ENCODE measurements around the gene KIAA0513.
A peak's percentile ranks its signal among the peaks of the same experiment; 100 is the strongest.

The KIAA0513 gene

DNA sequence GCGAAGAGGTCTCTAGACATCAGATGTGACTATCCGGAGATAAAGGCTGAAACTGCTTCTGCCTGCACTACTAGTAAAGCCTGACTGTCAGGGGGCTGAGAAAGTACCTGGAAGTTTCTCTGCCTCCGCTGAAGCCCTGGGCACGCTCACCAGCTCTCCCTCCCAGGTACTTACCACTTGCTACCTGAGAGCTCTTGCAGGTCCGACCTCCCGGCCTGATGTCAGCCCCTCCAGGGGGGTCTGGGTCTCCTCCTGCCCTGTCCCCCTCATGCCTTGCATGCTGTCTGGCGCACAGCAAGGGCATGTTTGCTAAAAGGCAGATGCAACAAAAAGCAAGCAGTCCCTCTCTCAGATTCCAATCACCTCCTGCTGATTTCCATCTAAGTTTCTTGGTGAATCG, 33.7 kb upstream of the KIAA0513 start:
- Histone ChIP-seq H3K4me3 (ENCODE audit: low read depth, low read length) (no peak overlapping the region), H3K36me3 (peaks cover 3% of the 10 kb centered on the region), H3K27me3 (ENCODE audit: insufficient read depth, low read depth, severe bottlenecking) (no peaks in the 10 kb centered on the region), H3K27ac (no peak overlapping the region), H3K9me3 (ENCODE audit: severe bottlenecking) (no peaks in the 10 kb centered on the region)
- no peak for DNase-seq
- TF ChIP-seq, protein P1, sequence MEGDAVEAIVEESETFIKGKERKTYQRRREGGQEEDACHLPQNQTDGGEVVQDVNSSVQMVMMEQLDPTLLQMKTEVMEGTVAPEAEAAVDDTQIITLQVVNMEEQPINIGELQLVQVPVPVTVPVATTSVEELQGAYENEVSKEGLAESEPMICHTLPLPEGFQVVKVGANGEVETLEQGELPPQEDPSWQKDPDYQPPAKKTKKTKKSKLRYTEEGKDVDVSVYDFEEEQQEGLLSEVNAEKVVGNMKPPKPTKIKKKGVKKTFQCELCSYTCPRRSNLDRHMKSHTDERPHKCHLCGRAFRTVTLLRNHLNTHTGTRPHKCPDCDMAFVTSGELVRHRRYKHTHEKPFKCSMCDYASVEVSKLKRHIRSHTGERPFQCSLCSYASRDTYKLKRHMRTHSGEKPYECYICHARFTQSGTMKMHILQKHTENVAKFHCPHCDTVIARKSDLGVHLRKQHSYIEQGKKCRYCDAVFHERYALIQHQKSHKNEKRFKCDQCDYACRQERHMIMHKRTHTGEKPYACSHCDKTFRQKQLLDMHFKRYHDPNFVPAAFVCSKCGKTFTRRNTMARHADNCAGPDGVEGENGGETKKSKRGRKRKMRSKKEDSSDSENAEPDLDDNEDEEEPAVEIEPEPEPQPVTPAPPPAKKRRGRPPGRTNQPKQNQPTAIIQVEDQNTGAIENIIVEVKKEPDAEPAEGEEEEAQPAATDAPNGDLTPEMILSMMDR (IDR thresholded peaks at IDR 0.05; ENCODE audit: low read depth, low read length): no peak

DNA sequence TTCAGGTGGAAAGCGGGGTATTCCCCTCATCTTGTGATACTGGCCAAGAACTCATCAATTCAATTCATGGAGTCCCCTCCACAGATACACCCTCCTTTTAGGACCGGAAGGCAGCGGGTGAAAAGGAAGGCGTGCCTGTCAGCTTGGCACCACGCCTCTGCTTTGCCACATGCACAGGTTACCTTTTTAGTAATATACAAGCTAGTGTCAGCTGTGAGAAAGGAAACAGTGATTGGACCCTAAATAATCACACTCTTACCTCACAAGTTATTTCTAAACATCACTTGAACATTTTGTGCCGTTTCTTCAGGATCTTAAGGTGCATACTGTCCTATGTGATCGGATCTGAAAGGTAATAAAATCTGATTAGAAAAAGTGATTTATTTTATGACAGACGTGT, 31.9 kb upstream of the KIAA0513 start:
- H3K9me3 ChIP-seq (ENCODE audit: severe bottlenecking): no peaks in the 10 kb centered on the region
- TF ChIP-seq, protein P1 (IDR thresholded peaks at IDR 0.05; ENCODE audit: low read depth, low read length): no peak
- no peak overlapping the region for H3K4me3 ChIP-seq (ENCODE audit: low read depth, low read length)
- no peak overlapping the region for H3K27ac ChIP-seq
- no peaks in the 10 kb centered on the region for H3K27me3 ChIP-seq (ENCODE audit: insufficient read depth, low read depth, severe bottlenecking)
- H3K36me3 ChIP-seq: no peaks in the 10 kb centered on the region; the same call in 1 of the 2 replicates
- no peak for DNase-seq

DNA sequence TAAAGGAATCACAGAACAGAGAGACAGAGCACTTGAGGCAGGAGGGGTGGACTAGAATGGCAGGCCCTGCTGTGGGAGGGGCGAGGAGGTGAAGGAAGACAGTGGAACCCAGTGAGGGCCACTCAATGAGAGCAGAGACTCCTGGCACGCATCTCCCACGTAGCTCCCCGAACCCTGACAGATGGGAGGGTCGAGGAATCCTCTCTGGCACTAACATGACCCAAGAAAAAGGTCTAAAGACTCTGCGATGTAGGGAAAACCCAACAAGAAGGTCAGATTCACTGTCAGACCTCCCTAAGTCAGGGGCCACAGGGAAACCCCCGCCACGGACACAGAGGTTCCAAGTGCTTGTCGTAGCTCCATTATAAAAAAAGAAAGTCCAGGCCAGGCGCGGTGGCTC, 31.2 kb upstream of the KIAA0513 start:
- Histone ChIP-seq H3K4me3 (ENCODE audit: low read depth, low read length) (no peak overlapping the region), H3K27me3 (ENCODE audit: insufficient read depth, low read depth, severe bottlenecking) (no peaks in the 10 kb centered on the region), H3K27ac (no peak overlapping the region), H3K36me3 (no peaks in the 10 kb centered on the region; the same call in 1 of the 2 replicates), H3K9me3 (ENCODE audit: severe bottlenecking) (no peaks in the 10 kb centered on the region)
- TF ChIP-seq, protein P1 (IDR thresholded peaks at IDR 0.05; ENCODE audit: low read depth, low read length): no peak
- peak; percentile 46 for DNase-seq

DNA sequence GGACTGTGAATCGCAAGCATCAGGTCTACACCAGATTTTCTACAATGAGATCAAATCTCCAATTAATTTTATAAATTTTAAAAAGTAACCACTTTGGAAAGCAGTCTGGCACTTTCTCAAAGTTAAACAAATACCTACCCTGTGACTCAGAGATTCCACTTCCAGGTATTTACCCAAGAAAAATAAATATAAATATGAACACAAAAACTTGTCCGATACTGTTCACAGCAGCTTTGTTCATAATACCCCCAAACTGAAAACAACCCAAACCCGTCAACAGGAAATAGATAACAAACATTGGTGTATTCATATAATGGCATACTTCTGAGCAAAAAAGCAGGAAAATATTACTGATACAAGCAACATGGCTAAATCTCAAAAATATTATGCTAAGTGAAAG, 28.4 kb upstream of the KIAA0513 start:
- DNase-seq: no peak
- Histone ChIP-seq H3K27ac (no peak overlapping the region), H3K36me3 (no peaks in the 10 kb centered on the region; the same call in 1 of the 2 replicates), H3K27me3 (ENCODE audit: insufficient read depth, low read depth, severe bottlenecking) (no peaks in the 10 kb centered on the region), H3K9me3 (ENCODE audit: severe bottlenecking) (no peaks in the 10 kb centered on the region), H3K4me3 (ENCODE audit: low read depth, low read length) (no peak overlapping the region)
- TF ChIP-seq, protein P1 (IDR thresholded peaks at IDR 0.05; ENCODE audit: low read depth, low read length): no peak

DNA sequence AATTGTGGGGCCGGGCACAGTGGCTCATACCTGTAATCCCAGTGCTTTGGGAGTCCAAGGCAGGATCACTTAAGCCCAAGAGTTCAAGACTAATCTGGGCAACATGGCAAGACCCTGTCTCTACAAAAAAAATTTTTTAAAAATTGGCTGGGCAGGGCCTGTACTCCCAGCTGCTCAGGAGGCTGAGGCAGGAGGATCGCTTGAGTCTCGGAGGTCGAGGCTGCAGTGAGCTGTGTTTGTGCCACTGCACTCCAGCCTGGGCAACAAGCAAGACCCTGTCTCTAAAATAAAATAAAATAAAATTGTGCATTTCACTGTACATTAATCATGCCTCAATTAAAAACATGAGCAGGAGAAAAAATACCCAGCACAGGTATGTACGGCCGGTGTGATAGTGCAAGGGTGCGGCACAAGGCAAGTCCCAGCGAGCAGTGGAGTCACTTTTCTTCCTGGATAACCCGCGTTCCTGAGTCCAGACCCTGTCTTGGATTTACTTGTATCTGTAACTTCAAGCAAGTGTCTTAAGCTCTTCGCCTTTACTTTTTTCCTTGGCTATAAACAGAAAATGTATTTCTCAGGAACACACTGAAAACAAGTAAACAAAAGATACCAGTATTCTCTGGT, 27.6 kb upstream of the KIAA0513 start:
- TF ChIP-seq, protein P1 (IDR thresholded peaks at IDR 0.05; ENCODE audit: low read depth, low read length): no peak
- no peak overlapping the region for H3K27ac ChIP-seq
- H3K9me3 ChIP-seq (ENCODE audit: severe bottlenecking): no peaks in the 10 kb centered on the region
- no peaks in the 10 kb centered on the region; the same call in 1 of the 2 replicates for H3K36me3 ChIP-seq
- DNase-seq: no peak
- no peaks in the 10 kb centered on the region for H3K27me3 ChIP-seq (ENCODE audit: insufficient read depth, low read depth, severe bottlenecking)
- H3K4me3 ChIP-seq (ENCODE audit: low read depth, low read length): no peak overlapping the region

DNA sequence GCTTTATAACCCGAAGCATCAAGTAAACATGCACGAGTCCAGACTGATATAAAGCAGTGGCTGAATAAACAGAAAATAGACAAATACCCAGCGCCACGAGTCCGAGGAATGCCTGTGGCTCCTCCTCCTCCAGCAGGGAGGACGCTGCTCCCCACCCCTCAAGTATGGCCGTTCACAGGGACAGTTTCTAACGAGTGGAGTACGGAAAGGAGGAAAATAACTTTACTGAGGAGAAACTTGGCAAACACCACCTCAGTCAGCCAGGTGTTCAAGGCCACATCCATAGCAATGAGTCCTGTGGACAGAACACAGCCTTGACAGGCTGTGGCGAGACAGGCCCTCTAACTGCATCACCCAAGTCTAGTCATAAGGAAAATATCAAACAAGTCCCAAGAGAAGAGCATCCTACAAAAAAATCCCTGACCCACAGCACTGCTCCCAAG, 25.5 kb upstream of the KIAA0513 start:
- Histone ChIP-seq H3K36me3 (no peaks in the 10 kb centered on the region), H3K27ac (no peak overlapping the region), H3K9me3 (ENCODE audit: severe bottlenecking) (no peaks in the 10 kb centered on the region), H3K27me3 (ENCODE audit: insufficient read depth, low read depth, severe bottlenecking) (no peaks in the 10 kb centered on the region), H3K4me3 (ENCODE audit: low read depth, low read length) (no peak overlapping the region)
- TF ChIP-seq, protein P1 (IDR thresholded peaks at IDR 0.05; ENCODE audit: low read depth, low read length): no peak
- no peak for DNase-seq

Measured in WERI-Rb-1 (cell line).